B cell (primary cell): ENCODE measurements around the gene DDR2.

Source experiments
- CTCF ChIP-seq: fragments of 200-600 bp; IDR thresholded peaks from one replicate; pipeline ENCODE4 v1.8.0; 2022; ENCODE audit warnings: antibody characterized with exemption, mild to moderate bottlenecking
- EZH2 ChIP-seq: IDR thresholded peaks from 2 replicates; pipeline ENCODE4 v1.6.1; 2012; ENCODE audit warnings: borderline replicate concordance, low read depth, mild to moderate bottlenecking, moderate library complexity, low read length; ENCODE audit not compliant: insufficient read depth, poor library complexity, severe bottlenecking

DNA sequence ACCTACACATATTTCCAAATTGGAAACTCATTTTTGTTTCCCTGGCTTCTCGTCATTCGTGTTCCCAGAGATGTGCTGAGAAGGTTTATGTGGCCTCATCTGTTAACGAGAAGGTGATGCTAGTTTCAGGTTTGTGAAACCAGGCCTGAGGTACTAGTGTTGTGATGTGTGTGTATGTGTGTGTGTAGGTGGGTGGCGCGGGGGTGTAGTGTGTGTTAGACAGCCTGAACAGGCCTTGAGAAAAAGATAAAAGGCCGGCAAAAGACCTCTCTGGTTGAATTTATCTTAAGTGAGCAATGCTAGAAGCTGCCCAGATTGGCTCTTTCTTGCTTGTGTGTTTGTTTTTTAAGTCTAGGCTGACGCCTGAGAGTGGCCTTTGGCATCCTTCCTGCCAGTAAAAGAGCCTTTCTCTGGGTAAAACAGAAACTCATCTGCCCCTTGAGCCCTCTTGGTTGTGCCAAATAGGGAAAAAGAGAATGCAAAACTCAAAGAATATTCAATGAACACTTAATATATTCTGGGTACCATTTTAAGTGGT, 92.4 kb downstream of the DDR2 start:
- TF ChIP-seq CTCF (no peak), EZH2 (no peak)
